Measurements from ENCODE around the gene USP21. TPM values are rescaled to one million over a fixed set of nuclear protein-coding genes. Genes with fewer than 3 reads are reported as not detected.

The USP21 gene
- total and polyA plus RNA-seq, 9 of the 15 experiments (the other 6 are each of a cell fraction or from before 2014, with no cell fraction given): 4.9 to 52.4 (median 21.6) TPM

- no peak for TF ChIP-seq PHF21A (IDR thresholded peaks at IDR 0.05; ENCODE audit: borderline replicate concordance, low read depth)
- peak; percentile 1 for TF ChIP-seq RBBP5 (IDR thresholded peaks at IDR 0.05; ENCODE audit: borderline replicate concordance, insufficient read depth, low read length, poor library complexity, severe bottlenecking)
- no peak for TF ChIP-seq YBX1 (IDR thresholded peaks at IDR 0.05)
- TF ChIP-seq TCF3 (CRISPR knock-in tag; IDR thresholded peaks at IDR 0.05): no peak
- TF ChIP-seq HES1 (IDR thresholded peaks at IDR 0.05; ENCODE audit: low read depth): no peak
- TF ChIP-seq NFRKB (IDR thresholded peaks at IDR 0.05; ENCODE audit: low read depth): peak; percentile 83; the same call in 1 of the 2 replicates
- TF ChIP-seq THRA (IDR thresholded peaks at IDR 0.05): no peak
- TF ChIP-seq TAF15 (IDR thresholded peaks at IDR 0.05; ENCODE audit: low read depth, low read length): no peak
- peak; percentile 89; the same call in 1 of the 2 replicates for TF ChIP-seq ILF3 (IDR thresholded peaks at IDR 0.05; ENCODE audit: borderline replicate concordance)
- TF ChIP-seq CREB1 (IDR thresholded peaks at IDR 0.05): peak; percentile 59
- TF ChIP-seq CREB1 (CRISPR knock-in tag; IDR thresholded peaks at IDR 0.05): no peak; the same call in 1 of the 2 replicates
- TF ChIP-seq ZNF398 (CRISPR knock-in tag; IDR thresholded peaks at IDR 0.05): no peak
- peak; percentile 88 for TF ChIP-seq TAF1 (IDR thresholded peaks at IDR 0.05; ENCODE audit: control insufficient read depth, extremely low read depth, insufficient read depth, low read length, severe bottlenecking)
- TF ChIP-seq MCM2 (IDR thresholded peaks at IDR 0.05; ENCODE audit: low read depth): no peak
- no peak for TF ChIP-seq ELK3 (CRISPR knock-in tag; IDR thresholded peaks at IDR 0.05)
- no peak for TF ChIP-seq WHSC1 (IDR thresholded peaks at IDR 0.05; ENCODE audit: low read length)
- no peak for TF ChIP-seq ZBTB34 (CRISPR knock-in tag; IDR thresholded peaks at IDR 0.05)
- TF ChIP-seq NKRF (IDR thresholded peaks at IDR 0.05; ENCODE audit: borderline replicate concordance): 0 out of 2 replicates have a peak, but pooled peaks have one; percentile 37
Measured at GRCh38 chr1:161132410-161133219, 26.7 kb upstream of the USP21 start, which contains the start of gene DEDD (continued).
